Measurements from ENCODE around the gene TOP1.
A peak's percentile ranks its signal among the peaks of the same experiment; 100 is the strongest.

Gene TOP1

DNA sequence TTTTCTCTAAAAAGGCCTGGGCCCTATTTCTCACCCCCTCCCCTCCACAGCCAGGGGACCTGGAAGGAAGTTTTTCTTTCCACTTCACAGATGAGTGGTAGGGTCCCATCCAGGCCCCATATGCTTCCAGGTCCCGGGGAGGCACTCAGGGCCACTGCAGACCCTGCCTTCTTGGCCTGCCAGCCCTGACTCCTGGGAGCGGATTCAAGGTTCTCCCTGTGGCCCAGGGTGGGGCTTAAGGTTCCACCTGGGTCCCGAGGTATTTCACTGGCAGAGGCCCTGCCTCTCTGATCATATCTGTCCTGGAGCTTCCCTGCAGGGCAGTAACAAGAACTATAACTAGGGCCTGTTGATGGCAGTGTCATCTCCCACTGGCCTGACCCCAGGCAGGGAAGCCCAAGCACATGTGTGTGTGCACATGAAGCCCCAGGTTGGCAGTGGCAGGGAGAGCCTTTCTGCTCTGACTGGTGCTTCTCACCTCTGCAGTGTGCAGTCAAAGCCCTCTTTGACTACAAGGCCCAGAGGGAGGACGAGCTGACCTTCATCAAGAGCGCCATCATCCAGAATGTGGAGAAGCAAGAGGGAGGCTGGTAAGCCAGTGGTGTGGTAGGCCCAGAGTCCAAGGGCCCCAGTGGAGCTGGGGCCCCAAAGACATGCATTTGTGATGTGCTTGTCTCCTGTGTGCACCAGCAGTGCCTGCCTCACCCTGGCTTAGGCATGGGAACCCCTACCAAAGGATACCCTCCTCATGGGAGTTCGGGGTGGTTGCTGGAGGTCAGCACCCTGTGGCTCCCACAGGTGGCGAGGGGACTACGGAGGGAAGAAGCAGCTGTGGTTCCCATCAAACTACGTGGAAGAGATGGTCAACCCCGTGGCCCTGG lies 139.9 kb downstream of the TOP1 start:
- DNase-seq (ENCODE audit: low read depth) = no peak

DNA sequence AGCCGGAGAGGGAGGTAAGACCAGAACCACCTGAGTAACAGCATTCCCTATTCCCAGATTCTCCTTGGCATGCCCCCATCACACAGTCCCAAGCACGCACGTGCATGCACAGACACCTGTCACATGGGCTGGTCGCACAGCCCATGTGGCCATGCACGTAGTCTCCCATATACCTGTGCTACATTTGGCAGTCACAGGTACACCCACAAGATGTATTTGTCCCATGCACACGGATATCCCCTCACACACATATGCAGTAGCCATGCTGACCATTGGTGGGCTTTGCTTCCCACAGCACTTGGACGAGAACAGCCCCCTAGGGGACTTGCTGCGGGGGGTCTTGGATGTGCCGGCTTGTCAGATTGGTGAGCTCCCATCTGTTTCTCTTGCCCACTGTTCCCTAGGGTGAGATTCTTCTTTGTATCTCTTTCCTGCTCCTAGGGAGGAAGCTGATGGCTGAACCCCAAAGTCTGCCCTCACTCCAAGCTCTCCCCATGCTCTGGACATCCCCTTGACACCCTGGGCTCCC lies 140.6 kb downstream of the TOP1 start:
- DNase-seq (ENCODE audit: low read depth) = no peak

DNA sequence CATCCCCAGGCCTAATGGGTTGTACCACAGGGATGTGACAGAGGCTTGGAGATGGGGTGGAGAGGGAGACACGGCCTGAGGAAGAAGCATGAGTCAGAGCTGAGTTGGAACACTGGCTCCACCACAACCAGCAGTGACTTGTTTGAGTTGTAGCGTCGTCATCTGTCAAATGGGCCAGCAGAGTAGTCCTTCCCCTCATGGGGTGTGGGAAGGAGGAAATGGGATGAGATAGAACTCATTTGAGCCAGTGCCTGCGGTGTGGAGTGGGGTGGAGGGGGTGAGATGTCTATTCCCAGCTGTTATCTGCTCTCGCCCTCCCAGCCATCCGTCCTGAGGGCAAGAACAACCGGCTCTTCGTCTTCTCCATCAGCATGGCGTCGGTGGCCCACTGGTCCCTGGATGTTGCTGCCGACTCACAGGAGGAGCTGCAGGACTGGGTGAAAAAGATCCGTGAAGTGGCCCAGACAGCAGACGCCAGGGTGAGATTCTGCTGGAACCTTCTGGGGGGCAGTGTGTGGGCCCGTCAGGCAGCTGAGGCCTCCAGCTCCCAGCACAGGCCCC lies 141.2 kb downstream of the TOP1 start:
- DNase-seq (ENCODE audit: low read depth) = no peak

DNA sequence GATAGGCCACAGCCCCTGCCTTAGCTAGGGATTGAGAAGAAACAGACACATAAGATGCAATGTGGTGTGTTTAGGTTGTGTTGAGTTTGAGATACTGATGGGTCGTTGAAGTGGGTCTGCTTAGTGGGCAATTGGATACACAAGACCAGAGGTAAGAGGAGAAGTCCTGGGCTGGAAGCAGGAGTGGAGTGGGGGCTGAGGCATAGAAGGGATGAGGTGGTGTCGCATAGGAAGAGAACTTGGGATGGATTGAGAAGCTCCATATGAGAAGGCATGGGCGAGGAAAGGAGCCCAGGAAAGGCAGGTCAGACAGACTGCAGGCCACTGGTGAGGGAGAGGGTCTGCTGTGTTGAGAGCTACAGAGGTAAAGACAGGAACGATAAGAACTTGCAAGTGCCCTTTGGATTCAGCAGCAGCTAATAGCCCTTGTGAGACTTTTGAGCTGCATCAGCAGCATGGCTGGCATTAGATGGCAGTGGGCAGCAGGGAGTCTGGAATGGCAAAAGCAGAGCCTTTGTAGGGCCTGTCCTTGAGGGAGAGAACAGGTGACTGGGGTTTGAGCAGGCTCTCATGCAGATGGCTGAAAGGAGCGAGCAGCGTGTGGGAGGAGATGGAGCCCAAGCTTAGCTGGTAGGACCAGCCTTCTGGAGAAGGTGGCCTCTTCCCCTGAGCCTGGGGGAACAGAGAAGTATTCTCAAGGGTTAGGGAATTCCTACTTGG lies 141.9 kb downstream of the TOP1 start:
- DNase-seq (ENCODE audit: low read depth) = no peak

DNA sequence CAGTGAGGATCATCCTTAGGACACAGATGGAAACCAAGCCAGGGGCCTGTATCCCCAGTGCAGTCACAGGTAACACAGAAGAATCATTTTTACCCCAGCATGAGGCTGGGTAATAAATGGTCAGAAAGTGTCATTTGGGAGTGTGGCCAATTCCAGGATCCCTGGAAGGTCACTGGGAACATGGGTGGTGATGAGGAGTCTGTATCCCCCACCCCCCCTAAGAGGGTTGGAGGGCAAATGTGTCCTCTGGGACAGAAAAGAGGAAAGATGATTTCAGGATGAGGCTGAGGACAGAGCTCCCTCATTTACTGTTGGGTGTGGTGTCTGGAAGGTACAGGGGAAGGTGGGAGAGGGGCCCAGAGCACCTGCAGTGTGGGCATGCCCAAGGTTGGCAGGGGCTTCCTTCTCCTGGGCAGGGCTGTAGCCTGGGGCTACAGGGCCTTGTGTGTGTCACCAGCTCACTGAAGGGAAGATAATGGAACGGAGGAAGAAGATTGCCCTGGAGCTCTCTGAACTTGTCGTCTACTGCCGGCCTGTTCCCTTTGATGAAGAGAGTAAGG lies 143.2 kb downstream of the TOP1 start:
- DNase-seq (ENCODE audit: low read depth) = no peak

DNA sequence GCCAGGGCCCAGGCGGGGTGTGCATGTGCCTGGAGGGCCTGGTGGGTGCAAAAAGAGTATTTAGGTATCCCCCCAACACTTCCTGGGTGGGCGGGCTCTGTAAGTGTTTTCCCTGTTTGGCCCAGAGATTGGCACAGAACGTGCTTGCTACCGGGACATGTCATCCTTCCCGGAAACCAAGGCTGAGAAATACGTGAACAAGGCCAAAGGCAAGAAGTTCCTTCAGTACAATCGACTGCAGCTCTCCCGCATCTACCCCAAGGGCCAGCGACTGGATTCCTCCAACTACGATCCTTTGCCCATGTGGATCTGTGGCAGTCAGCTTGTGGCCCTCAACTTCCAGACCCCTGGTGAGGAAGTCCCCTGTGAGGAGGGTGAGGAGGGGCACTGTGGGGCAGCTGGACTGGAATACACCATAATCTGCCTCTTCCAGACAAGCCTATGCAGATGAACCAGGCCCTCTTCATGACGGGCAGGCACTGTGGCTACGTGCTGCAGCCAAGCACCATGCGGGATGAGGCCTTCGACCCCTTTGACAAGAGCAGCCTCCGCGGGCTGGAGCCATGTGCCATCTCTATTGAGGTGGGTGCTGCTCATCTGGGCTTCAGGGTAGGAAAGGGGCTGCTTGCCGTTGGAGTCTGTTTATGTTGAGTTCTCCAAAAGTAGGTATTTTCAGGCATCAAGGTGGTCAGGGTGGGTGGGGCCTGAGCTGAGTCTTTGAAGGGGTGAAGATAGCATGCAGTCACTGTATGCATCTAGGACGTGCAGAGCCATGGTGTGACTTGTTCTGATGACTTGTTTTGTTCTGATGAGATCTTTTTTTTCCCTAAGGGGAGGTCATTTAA lies 143.9 kb downstream of the TOP1 start:
- DNase-seq (ENCODE audit: low read depth) = no peak

DNA sequence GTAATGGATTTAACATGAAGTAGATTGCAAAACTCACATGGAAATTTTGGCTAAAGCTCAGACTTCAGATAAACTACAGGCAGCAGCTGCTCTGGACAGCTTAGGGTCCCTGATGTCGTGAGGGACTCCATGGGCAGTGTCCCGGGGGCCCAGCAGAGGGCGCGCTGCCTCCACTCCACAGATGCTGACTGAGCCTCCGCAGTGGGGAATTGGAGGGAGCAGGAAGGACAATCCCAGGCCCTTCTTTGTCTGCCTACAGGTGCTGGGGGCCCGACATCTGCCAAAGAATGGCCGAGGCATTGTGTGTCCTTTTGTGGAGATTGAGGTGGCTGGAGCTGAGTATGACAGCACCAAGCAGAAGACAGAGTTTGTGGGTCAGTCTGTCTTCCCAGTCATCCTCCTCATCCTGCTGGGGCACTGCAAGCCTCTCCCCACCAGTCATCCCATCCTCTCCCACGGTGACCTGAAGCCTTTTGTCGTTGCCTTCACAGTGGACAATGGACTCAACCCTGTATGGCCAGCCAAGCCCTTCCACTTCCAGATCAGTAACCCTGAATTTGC lies 144.6 kb downstream of the TOP1 start:
- DNase-seq (ENCODE audit: low read depth) = peak; percentile 65

DNA sequence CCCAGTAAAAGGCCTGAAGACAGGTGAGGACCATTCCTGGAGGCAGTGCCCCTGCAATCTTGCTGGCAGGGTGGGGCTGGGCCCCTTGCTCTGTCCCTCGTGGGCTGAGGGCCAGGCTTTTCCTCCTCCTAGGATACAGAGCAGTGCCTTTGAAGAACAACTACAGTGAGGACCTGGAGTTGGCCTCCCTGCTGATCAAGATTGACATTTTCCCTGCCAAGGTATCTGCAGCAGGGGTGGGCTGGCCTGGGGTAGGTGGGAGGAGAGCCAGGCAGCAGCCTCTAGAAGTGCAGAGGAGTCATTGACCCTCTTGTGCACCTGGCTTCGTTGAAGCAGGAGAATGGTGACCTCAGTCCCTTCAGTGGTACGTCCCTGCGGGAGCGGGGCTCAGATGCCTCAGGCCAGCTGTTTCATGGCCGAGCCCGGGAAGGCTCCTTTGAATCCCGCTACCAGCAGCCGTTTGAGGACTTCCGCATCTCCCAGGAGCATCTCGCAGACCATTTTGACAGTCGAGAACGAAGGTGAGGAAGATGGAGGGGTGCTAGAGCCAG lies 145.2 kb downstream of the TOP1 start:
- no peak for DNase-seq (ENCODE audit: low read depth)

Measured in activated T-cell treated with anti-CD3 and anti-CD28 coated beads for 1 hour (primary cell).